Measurements from ENCODE around the gene PXN. TPM values are rescaled to one million over a fixed set of nuclear protein-coding genes. Genes with fewer than 3 reads are reported as not detected.
"Not testable (repeated sequence)": the region's sequence is repeated elsewhere in the genome, so short reads cannot be mapped to it uniquely, and the experiment has no call there.

The PXN gene
- total RNA-seq, 2 experiments from 2014 or later = 74.5 to 104 TPM

DNA sequence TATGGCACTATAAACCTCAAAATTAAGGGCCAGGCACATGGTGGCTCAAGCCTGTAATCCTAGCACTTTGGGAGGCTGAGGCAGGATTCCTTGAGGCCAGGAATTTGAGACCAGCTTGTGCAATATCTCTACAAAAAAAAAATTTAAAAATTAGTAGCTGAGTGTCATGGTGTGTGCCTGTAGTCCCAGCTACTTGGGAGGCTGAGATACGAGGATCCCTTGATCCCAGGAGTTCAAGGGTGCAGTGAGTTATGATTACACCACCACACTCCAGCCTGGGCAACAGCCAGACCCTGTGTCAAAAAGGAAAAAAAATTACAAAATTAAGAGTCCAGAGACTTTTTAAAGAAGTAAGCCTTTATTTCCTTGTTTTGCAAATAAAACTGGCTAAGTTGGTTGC lies 69.2 kb downstream of the PXN start:
- Mint-ChIP-seq H3K4me1 (peaks cover 48% of the 10 kb centered on the region), H3K27me3 (no peaks in the 10 kb centered on the region), H3K4me3 (peak overlapping the region; percentile 98), H3K36me3 (ENCODE audit: low read depth) (peaks cover 59% of the 10 kb centered on the region), H3K27ac (no peak overlapping the region), H3K9me3 (ENCODE audit: low read depth) (no peaks in the 10 kb centered on the region)
- ATAC-seq (no peak), DNase-seq (no peak)
- ChIA-PET CTCF (interaction anchor here (0.8 to 2.3 kb wide), 6 partner anchors 32 to 273 kb away, joined by 3 to 7 read pairs (median 4); partner anchors contain the start of genes PXN, RAB35, SIRT4 and SRSF9), POLR2A (interaction anchor here (0.6 to 3.6 kb wide), 9 partner anchors 46 to 208 kb away, joined by 3 to 42 read pairs (median 4); partner anchors contain the start of genes BICDL1, RNU4-1 and RNU4-2)
- intact Hi-C loops (cut with DNase I, micrococcal nuclease) = loop anchor here in 1 of 2 experiments (10.0 kb wide), 1 partner anchor 1598 kb away; the partner anchor contains the start of gene RHOF

DNA sequence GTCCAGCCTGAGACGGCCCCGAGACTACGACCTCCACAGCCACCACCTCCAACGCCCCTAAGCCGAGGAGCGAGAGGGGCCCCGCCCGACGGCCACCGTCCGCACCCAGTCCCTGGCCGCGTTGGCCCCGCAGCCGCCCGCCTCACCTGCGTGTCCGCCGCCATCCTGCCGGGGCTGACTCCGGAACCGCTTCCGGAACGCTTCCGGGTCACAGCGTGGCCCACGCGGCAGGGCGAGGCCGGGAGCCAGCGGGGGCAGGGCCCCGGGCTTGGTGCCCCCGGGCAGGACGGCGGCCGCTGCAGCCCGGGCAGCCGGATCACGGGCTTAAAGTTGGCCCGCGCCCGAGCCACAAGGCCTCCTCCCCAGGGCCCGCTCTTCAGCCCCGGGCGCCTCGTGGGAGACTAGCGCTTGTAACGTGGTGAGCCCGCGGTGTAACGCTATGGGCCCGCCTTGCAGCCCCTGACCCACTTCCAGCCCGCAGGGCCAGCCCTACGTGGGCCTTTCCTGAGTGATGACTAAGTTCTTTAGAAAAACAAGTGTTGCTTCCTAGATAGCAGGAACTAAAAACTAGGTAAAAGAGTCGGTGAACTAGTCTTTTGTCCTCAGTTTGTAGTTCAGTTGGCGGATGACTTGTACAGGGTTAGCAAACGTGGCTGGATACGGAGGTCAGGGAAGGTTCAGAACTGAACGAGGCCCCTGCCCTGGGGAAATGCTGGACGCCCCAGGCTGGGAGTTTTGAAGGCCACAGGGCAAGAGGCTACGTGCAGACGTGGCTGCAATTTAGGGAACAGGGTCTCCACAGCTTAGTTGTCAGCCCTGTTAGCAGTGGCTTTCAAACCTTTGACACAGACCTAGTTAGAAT lies 70.8 kb downstream of the PXN start, which contains the start of gene GCN1:
Gene GCN1, minus strand, starts transcription at position 182 of the 862 bp plus-strand sequence. Its CDS starts 18 bp downstream, at position 164.
- Mint-ChIP-seq H3K4me1 (peaks cover 45% of the 10 kb centered on the region), H3K27me3 (no peaks in the 10 kb centered on the region), H3K4me3 (peak within 1 kb of the TSS; percentile 98), H3K9me3 (ENCODE audit: low read depth) (no peaks in the 10 kb centered on the region), H3K36me3 (ENCODE audit: low read depth) (peaks cover 56% of the 10 kb centered on the region), H3K27ac (peak within 1 kb of the TSS; percentile 92)
- CTCF ChIA-PET = no interaction called here
- POLR2A ChIA-PET = interaction anchor here (0.5 to 3.6 kb wide), 3 partner anchors 73 to 257 kb away, joined by 3 to 42 read pairs (median 10); partner anchors contain the start of genes RNU4-1 and RNU4-2
- ATAC-seq = peak; percentile 81
- DNase-seq = peak; percentile 93
- intact Hi-C loops (cut with DNase I, micrococcal nuclease) = loop anchor here (1.0 to 10.0 kb wide), 5 partner anchors 74 to 1600 kb away; partner anchors contain the start of genes BICDL1 (in 1 of the 2) and RHOF (in 1 of the 2)

DNA sequence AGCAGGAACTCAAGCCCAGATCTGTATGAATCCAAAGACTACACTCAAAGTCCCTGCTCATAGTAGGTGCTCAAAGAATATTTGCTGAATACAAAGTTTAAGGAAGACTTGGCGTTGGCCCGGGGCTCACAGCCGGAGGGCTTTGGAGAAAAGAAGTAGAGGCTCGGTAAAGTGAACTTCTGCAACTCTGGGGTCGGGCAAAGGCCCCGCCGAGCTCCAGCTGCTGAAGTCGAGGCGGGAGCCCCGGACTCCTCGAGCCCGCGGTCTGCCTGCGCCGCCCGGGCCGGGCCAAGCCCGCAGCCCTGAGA lies 71.3 kb downstream of the PXN start:
- H3K4me3 Mint-ChIP-seq = peak overlapping the region; percentile 98
- CTCF ChIA-PET = no interaction called here
- POLR2A ChIA-PET = interaction anchor here (0.5 to 1.5 kb wide), 2 partner anchors 23 to 99 kb away, joined by 4 to 15 read pairs; partner anchors contain the start of gene RNU4-1
- intact Hi-C loops (cut with DNase I, micrococcal nuclease) = loop anchor here (1.0 to 10.0 kb wide), 4 partner anchors 73 to 1601 kb away; partner anchors contain the start of gene RHOF (in 1 of the 2)
- no peaks in the 10 kb centered on the region for H3K27me3 Mint-ChIP-seq
- H3K27ac Mint-ChIP-seq = peak overlapping the region; percentile 81
- no peak for DNase-seq
- no peaks in the 10 kb centered on the region for H3K9me3 Mint-ChIP-seq (ENCODE audit: low read depth)
- H3K36me3 Mint-ChIP-seq (ENCODE audit: low read depth) = peaks cover 52% of the 10 kb centered on the region
- peaks cover 43% of the 10 kb centered on the region for H3K4me1 Mint-ChIP-seq
- no peak for ATAC-seq

DNA sequence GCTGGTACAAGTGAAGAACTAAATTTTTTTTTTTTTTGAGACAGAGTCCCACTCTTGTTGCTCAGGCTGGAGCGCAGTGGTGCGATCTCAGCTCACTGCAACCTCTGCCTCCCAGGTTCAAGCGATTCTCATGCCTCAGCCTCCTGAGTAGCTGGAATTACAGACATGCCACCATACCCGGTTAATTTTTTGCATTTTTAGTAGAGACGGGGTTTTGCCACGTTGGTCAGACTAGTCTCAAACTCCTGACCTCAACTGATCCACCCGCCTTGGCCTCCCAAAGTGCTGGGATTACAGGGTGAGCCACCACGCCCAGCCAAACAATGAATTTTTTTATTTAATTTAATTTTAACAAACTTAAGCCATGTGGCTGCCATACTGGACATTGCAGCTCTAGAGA lies 72.2 kb downstream of the PXN start:
- H3K27ac Mint-ChIP-seq; H3K9me3 Mint-ChIP-seq (ENCODE audit: low read depth); H3K27me3 Mint-ChIP-seq; ATAC-seq; DNase-seq: not testable (repeated sequence)
- POLR2A ChIA-PET = interaction anchor here (1.5 kb wide), 1 partner anchor 99 kb away, joined by 15 read pairs; the partner anchor contains the start of gene RNU4-1
- CTCF ChIA-PET = interaction anchor here (0.6 to 1.0 kb wide), 2 partner anchors 10 to 11 kb away, joined by 3 read pairs; no protein-coding TSS in a partner anchor
- peak overlapping the region; percentile 98 for H3K4me3 Mint-ChIP-seq
- H3K4me1 Mint-ChIP-seq = peaks cover 34% of the 10 kb centered on the region
- H3K36me3 Mint-ChIP-seq (ENCODE audit: low read depth) = peaks cover 49% of the 10 kb centered on the region
- intact Hi-C loops (cut with DNase I, micrococcal nuclease) = loop anchor here in 1 of 2 experiments (10.0 kb wide), 1 partner anchor 1602 kb away; the partner anchor contains the start of gene RHOF

DNA sequence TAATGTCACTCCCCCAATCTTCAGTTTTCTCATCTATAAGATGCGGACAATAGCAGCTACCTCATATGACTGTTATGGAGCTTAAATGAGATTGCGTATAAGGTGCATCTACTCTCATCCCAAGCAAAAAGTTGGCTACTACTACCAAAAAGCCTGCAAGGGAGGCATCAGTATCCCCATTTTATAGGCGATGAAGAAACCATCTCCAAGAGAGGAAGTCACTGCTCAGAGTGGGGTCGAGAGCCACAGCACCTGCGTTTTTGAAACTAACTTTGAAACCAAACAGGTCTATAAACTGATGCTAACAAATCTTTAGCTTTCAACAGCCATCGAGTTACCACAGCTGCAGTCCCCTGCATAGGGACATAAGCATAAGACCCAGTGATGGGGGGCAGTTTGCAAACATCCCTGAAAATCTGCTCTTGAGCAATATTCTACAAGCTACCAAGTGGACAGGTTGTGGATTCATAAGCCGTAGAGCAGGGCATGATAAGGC lies 74.5 kb downstream of the PXN start:
- DNase-seq = no peak
- Mint-ChIP-seq H3K4me1 (peaks cover 33% of the 10 kb centered on the region), H3K27me3 (no peaks in the 10 kb centered on the region), H3K36me3 (ENCODE audit: low read depth) (peaks cover 46% of the 10 kb centered on the region), H3K4me3 (no peak overlapping the region), H3K9me3 (ENCODE audit: low read depth) (no peaks in the 10 kb centered on the region), H3K27ac (no peak overlapping the region)
- CTCF ChIA-PET = interaction anchor here (0.7 to 2.6 kb wide), 2 partner anchors 10 to 15 kb away, joined by 4 to 15 read pairs; partner anchors contain the start of gene RPLP0
- POLR2A ChIA-PET = interaction anchor here (1.0 to 1.4 kb wide), 2 partner anchors 10 to 100 kb away, joined by 3 to 4 read pairs; partner anchors contain the start of genes RNU4-2 and RPLP0
- ATAC-seq = no peak
- intact Hi-C loops (cut with DNase I, micrococcal nuclease) = loop anchor here in 1 of 2 experiments (10.0 kb wide), 1 partner anchor 1604 kb away; the partner anchor contains the start of gene RHOF

DNA sequence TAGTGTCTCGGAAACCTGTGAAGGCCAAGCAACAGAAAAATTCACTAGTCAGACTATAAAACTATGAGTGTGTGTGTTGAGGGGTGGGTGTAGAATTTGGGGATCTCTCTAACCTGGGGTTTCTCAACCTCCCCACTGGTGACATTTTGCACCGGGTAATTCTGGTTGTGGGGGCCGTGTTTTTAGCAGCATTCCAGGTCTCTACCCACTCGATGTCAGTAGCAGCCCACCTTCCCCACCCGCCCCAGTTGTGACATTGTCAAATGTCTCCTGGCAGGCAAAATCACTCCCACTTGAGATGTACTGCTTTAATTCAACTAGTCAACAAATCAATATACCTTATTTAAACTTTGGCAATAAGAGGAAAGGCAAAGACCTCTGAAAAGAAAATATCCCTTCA lies 75.1 kb downstream of the PXN start:
- Mint-ChIP-seq H3K9me3 (ENCODE audit: low read depth) (no peaks in the 10 kb centered on the region), H3K4me3 (no peak overlapping the region), H3K27me3 (no peaks in the 10 kb centered on the region), H3K36me3 (ENCODE audit: low read depth) (peaks cover 43% of the 10 kb centered on the region), H3K27ac (no peak overlapping the region), H3K4me1 (peaks cover 30% of the 10 kb centered on the region)
- DNase-seq (no peak), ATAC-seq (no peak)
- intact Hi-C loops (cut with DNase I, micrococcal nuclease) = loop anchor here in 1 of 2 experiments (10.0 kb wide), 1 partner anchor 1604 kb away; the partner anchor contains the start of gene RHOF
- POLR2A ChIA-PET = interaction anchor here (0.7 kb wide), 1 partner anchor 10 kb away, joined by 3 read pairs; no protein-coding TSS in a partner anchor
- CTCF ChIA-PET = interaction anchor here (2.6 kb wide), 1 partner anchor 10 kb away, joined by 15 read pairs; the partner anchor contains the start of gene RPLP0

DNA sequence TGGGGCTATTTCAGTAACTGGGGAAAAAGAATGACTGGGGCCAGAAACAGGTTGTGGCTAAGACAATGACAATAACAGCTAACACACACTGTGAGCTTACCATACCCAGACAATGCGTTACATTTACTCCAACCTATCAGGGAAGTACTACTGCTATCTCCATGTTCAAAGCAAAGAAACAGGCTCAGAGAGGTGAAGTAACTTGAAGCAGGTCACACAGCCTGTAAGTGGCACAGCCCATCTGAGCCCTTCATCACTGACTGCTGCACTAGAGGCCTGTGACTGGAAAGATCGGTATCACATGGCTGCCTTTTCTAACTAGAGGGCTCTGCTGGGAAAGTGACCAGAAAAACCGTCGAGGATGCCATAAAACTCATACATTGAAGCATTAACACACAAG lies 78.9 kb downstream of the PXN start:
- intact Hi-C loops (cut with DNase I, micrococcal nuclease) = loop anchor here in 1 of 2 experiments (5.0 kb wide), 1 partner anchor 44 kb away; no protein-coding TSS in a partner anchor
- ChIA-PET POLR2A (interaction anchor here (0.6 kb wide), 2 partner anchors 27 to 105 kb away, joined by 5 to 13 read pairs; partner anchors contain the start of gene RNU4-2), CTCF (interaction anchor here (0.7 kb wide), 1 partner anchor 72 kb away, joined by 3 read pairs; no protein-coding TSS in a partner anchor)
- Mint-ChIP-seq H3K4me1 (peaks cover 12% of the 10 kb centered on the region), H3K4me3 (no peak overlapping the region), H3K27ac (peak overlapping the region; percentile 23), H3K9me3 (ENCODE audit: low read depth) (no peaks in the 10 kb centered on the region), H3K27me3 (no peaks in the 10 kb centered on the region), H3K36me3 (ENCODE audit: low read depth) (peaks cover 61% of the 10 kb centered on the region)
- ATAC-seq (no peak), DNase-seq (no peak)

DNA sequence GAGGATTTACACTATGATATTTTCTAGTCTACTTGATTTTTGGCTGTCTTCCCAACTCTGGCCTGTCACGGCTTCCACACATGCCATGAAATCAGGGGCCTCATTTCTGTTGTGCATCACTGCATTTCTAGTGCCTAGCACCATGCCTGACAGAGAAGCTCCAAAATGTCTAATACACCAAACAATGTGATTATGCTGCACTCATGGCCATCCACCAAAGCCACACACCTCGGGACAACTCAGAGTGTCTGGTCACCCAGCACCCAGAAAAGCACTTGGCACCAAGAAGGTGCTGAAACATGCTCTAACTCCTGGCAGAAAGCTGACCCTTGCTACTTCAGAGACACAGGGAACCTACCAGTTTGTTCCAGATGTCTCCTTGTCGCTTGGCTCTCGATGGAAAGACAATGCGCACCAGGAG lies 82.3 kb downstream of the PXN start:
- ATAC-seq (no peak), DNase-seq (no peak)
- intact Hi-C loops (cut with DNase I, micrococcal nuclease) = no loop called here
- Mint-ChIP-seq H3K27ac (no peak overlapping the region), H3K27me3 (no peaks in the 10 kb centered on the region), H3K9me3 (ENCODE audit: low read depth) (no peaks in the 10 kb centered on the region), H3K4me1 (peaks cover 10% of the 10 kb centered on the region), H3K4me3 (no peak overlapping the region), H3K36me3 (ENCODE audit: low read depth) (peaks cover 57% of the 10 kb centered on the region)
- POLR2A ChIA-PET = no interaction called here
- CTCF ChIA-PET = interaction anchor here (0.5 kb wide), 1 partner anchor 86 kb away, joined by 4 read pairs; no protein-coding TSS in a partner anchor

DNA sequence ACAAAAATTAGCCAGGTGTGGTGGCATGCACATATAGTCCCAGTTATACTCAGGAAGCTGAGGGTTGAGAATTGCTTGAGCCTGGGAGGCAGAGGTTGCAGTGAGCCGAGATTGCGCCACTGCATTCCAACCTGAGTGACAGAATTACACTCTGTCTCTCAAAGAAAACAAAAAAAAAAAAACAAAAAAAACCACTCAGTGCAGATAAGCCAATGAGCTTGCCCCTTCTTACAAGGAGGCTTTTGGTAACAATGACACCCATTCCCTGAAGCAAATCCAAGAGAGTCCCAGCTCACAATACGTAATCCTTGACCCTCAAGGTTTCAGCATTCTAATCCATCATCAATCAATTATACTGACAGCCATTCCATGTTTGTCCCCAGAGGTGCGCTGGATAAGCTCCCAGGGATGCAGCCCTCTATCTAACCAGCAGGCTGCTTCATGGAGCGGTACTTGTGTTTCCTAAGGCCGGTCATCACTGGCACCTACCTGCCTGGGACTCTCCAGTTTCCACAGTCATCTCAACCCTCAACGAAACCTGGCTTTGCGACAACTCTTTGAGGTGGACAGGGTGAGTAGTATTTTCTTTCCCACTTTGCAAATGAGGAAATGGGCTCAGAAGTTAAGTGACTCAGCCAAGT lies 83.4 kb downstream of the PXN start:
- intact Hi-C loops (cut with DNase I, micrococcal nuclease) = no loop called here
- ATAC-seq (no peak), DNase-seq (no peak)
- ChIA-PET CTCF (interaction anchor here (1.1 kb wide), 1 partner anchor 19 kb away, joined by 3 read pairs; the partner anchor contains the start of gene RPLP0), POLR2A (interaction anchor here (0.7 kb wide), 1 partner anchor 194 kb away, joined by 4 read pairs; no protein-coding TSS in a partner anchor)
- peaks cover 9% of the 10 kb centered on the region for H3K4me1 Mint-ChIP-seq
- H3K27ac Mint-ChIP-seq = no peak overlapping the region
- no peaks in the 10 kb centered on the region for H3K9me3 Mint-ChIP-seq (ENCODE audit: low read depth)
- peaks cover 63% of the 10 kb centered on the region for H3K36me3 Mint-ChIP-seq (ENCODE audit: low read depth)
- no peaks in the 10 kb centered on the region for H3K27me3 Mint-ChIP-seq
- no peak overlapping the region for H3K4me3 Mint-ChIP-seq

DNA sequence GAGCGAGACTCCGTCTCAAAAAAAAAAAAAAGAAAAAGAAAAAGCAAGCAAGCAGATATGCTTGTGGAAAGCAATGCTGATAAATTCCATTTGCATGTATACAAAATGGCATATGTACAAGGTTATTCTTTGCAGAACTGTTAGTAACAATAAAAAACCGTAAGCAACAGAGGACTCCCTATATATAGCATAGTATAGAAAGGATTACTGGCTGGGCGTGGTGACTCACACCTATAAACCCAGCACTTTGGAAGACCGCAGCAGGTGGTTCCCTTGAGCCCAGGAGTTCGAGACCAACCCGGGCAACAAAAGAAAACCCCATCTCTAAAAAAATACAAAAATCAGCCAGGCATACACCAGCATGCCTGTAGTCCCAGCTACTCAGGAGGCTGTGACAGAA lies 84.6 kb downstream of the PXN start:
- peaks cover 64% of the 10 kb centered on the region for H3K36me3 Mint-ChIP-seq (ENCODE audit: low read depth)
- no peak for DNase-seq
- ChIA-PET CTCF (interaction anchor here (0.7 kb wide), 1 partner anchor 219 kb away, joined by 3 read pairs; no protein-coding TSS in a partner anchor), POLR2A (no interaction called here)
- H3K4me3 Mint-ChIP-seq = no peak overlapping the region
- no peaks in the 10 kb centered on the region for H3K9me3 Mint-ChIP-seq (ENCODE audit: low read depth)
- no peak overlapping the region for H3K27ac Mint-ChIP-seq
- ATAC-seq = no peak
- intact Hi-C loops (cut with DNase I, micrococcal nuclease) = no loop called here
- H3K27me3 Mint-ChIP-seq = no peaks in the 10 kb centered on the region
- H3K4me1 Mint-ChIP-seq = no peaks in the 10 kb centered on the region

Measured in activated CD4-positive, alpha-beta T cell treated with anti-CD3 and anti-CD28 coated beads for 36 hours (primary cell).